ENCODE measurements around the gene KIAA1328.

Gene KIAA1328

DNA sequence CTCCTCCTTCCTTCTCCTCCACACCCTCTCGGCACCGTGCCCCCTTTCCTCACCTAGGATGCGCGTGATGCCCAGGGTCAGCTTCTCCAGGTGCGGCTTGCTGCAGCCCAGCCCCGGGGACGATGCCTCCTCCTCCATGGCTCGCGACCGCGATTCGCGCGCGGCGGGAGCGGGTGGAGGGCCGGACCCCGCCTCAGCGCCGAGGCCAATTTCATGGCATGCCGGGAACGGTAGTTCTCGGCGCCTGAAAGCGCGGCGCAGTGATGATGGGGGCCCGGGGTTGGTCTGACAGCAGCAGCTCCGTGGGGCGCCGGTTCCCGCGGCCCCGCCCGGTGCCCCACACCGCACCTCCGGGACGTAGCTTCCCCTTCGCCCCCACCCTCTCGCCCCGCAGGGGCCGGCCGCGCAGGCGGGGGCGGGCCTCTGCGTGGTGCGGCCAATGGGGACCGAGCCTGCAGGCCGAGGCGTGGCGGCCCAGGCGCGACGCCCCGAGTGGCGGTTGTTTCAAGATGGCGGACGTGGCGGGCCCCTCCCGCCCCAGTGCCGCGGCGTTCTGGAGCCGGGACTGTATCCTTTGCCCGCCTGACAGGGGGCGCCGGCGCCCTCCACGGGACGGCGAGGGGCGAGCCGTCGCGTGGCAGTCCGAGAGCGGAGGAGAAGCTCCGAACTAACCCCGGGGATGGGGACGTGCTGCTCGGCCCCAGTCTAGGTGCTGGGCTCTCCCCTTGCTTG is at the start of gene KIAA1328, which contains the start of gene TPGS2:
Gene KIAA1328, plus strand, starts transcription at position 498 of the 732 bp plus-strand sequence. Its CDS starts 12 bp downstream, at position 510.
Gene TPGS2, minus strand, starts transcription at position 373 of the 732 bp plus-strand sequence. Its CDS starts 235 bp downstream, at position 138.
- TF ChIP-seq ZNF274 (IDR thresholded peaks at IDR 0.05; ENCODE audit: low read depth, low read length), result no peak
- H3K4me3 ChIP-seq (ENCODE audit: low read length), result peak within 1 kb of the TSS; percentile 87

GRCh38 chr18:36780748-36781147 is 48.2 kb upstream of the KIAA1328 start:
- no peak for TF ChIP-seq ZNF274 (IDR thresholded peaks at IDR 0.05; ENCODE audit: low read depth, low read length)
- H3K4me3 ChIP-seq (ENCODE audit: low read length), result no peak overlapping the region

- TF ChIP-seq ZNF274 (IDR thresholded peaks at IDR 0.05; ENCODE audit: low read depth, low read length), result no peak
Observed at GRCh38 chr18:36782710-36783109, 46.2 kb upstream of the KIAA1328 start.

GRCh38 chr18:36783792-36784191 is 45.1 kb upstream of the KIAA1328 start:
- no peak overlapping the region for H3K4me3 ChIP-seq (ENCODE audit: low read length)
- TF ChIP-seq ZNF274 (IDR thresholded peaks at IDR 0.05; ENCODE audit: low read depth, low read length), result no peak

More at GRCh38 chr18:36782710-36783109, 46.2 kb upstream of the KIAA1328 start:
- H3K4me3 ChIP-seq (ENCODE audit: low read length), result no peak overlapping the region

- TF ChIP-seq ZNF274 (IDR thresholded peaks at IDR 0.05; ENCODE audit: low read depth, low read length), result no peak
Observed at GRCh38 chr18:36786686-36787085, 42.2 kb upstream of the KIAA1328 start.

GRCh38 chr18:36792634-36793283 is 36.2 kb upstream of the KIAA1328 start:
- no peak for TF ChIP-seq ZNF274 (IDR thresholded peaks at IDR 0.05; ENCODE audit: low read depth, low read length)
- H3K4me3 ChIP-seq (ENCODE audit: low read length), result no peak overlapping the region

More at GRCh38 chr18:36786686-36787085, 42.2 kb upstream of the KIAA1328 start:
- no peak overlapping the region for H3K4me3 ChIP-seq (ENCODE audit: low read length)

DNA sequence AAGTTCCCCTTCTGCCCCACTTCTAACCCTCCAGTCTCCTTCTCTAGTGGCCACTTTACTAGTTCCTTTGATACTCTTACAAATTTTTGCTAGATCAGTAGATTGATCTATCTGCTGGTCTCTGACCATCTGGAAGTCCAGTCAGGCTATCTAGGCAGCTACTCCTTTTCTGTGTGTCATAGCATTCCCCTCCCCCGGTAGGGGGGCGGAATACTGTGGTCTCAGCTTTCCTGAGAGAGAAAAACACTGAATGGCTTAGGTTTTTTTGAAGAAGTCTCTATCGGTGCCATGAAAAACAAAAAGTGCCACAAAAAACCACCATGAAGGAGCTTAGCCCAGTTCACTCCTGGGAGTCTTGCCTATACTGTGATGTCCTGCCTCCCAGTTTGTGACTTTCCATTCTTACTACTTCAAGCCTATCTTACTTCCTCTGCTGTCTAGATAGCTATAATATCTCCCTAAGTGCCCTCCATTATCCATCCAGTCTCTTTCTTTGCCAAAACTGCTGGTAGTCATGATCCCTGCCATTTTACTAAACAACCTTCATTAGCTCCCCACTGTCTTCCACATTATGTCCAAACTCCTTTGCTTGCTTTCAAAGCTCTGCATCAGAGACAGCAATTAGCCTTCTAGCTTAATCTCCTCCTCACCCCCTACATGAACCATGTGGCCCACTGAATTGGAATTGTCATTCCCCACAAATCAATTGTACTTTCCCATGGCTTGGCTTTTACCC is 30.0 kb upstream of the KIAA1328 start:
- H3K4me3 ChIP-seq (ENCODE audit: low read length), result no peak overlapping the region
- TF ChIP-seq ZNF274 (IDR thresholded peaks at IDR 0.05; ENCODE audit: low read depth, low read length), result no peak

DNA sequence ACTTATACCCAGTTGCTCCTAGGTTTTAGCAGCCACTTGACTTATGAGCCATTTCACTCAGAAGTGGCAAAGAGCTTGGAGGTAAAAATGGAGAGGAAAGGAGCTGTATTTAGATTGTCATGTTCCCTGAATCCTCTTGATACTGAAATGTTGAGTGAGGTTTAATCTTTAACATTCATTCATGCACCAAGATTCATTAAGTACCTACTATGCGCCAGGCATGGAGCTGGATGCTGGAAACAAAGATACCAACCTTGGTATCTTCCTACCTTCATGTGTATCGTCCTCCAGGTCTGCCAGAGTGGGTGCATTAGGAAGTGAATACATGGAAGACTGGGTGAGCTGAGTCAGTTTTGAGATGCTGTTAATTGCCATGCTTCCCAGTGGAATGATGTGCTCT is 23.8 kb upstream of the KIAA1328 start:
- no peak overlapping the region for H3K4me3 ChIP-seq (ENCODE audit: low read length)
- no peak for TF ChIP-seq ZNF274 (IDR thresholded peaks at IDR 0.05; ENCODE audit: low read depth, low read length)

DNA sequence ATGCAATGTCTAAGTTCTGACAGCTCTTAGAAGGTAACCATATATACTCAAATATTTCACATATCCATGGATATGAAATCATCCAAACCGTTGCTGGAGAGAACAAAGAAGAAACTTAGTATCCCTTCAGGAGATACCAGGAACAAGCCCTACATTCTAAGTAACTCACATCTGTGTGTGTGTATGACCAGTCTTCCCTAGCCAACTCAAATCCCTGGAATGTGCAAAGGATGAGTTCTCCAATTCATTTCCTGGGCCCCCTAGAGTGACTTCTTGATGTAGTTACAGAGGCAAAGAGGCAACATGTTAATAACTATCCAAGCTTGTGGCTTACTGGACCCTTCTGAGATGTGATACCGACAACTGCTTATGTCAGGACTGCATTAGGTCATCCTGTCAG is 20.2 kb upstream of the KIAA1328 start:
- TF ChIP-seq ZNF274 (IDR thresholded peaks at IDR 0.05; ENCODE audit: low read depth, low read length), result no peak
- H3K4me3 ChIP-seq (ENCODE audit: low read length), result no peak overlapping the region

DNA sequence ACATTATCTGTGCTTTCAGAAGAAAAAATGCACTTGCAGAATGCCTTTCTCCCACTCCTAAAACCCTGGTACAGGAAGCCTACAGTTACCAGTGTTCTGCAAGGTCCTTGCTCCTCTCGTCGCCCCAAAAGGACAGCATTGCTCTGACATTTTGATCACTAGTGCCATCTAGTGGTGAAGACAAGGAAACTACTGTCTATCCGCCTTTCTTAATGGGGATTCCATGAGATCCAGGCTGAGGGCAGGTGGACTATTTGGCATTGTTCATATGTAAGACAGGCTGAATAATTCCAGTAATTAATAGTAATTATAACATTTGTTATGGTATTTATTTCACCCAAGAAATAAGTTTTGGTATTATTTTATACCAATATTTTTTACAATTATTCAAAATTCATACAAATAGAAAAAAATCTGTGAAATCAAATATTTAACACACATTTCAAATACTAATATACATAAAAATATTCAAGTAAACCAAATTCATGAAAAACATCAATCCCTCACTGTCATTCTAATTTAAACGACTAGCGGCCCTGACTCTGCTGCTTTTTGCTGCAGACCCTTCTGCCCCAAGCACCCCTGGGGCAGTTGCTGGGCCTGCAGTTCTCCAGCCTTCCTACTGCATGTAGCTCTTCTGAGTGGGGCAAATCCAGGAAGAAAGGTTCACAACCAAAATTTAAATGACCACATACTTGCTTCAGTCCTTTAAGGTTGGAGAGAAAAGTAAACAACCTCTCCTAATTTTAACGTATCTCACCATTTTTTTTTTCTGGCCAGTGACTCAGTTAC is 19.1 kb upstream of the KIAA1328 start:
- no peak for TF ChIP-seq ZNF274 (IDR thresholded peaks at IDR 0.05; ENCODE audit: low read depth, low read length)
- H3K4me3 ChIP-seq (ENCODE audit: low read length), result no peak overlapping the region

DNA sequence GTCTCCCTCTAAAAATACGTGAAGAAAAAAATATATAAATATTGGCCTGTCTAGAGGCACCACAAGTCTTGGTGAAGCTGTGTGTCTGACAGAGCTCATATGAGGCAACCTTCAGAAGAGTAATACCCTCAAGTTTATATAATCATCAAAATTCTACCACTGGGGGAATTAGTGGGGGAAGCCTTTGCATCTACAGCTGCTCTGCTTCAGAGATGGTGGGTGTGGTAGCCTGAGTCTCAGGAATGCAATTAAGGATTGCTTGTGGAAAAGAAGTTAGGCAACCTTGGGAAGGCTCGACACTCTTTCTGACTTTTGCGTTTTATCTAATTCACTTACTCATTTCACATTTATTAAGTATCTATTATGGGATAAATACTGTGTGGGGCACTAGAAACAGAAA is 17.5 kb upstream of the KIAA1328 start:
- no peak for TF ChIP-seq ZNF274 (IDR thresholded peaks at IDR 0.05; ENCODE audit: low read depth, low read length)
- H3K4me3 ChIP-seq (ENCODE audit: low read length), result no peak overlapping the region

- TF ChIP-seq ZNF274 (IDR thresholded peaks at IDR 0.05; ENCODE audit: low read depth, low read length), result no peak
- H3K4me3 ChIP-seq (ENCODE audit: low read length), result no peak overlapping the region
Observed at GRCh38 chr18:36811955-36812354, 17.0 kb upstream of the KIAA1328 start.

- H3K4me3 ChIP-seq (ENCODE audit: low read length), result no peak overlapping the region
- TF ChIP-seq ZNF274 (IDR thresholded peaks at IDR 0.05; ENCODE audit: low read depth, low read length), result no peak
Observed at GRCh38 chr18:36812678-36813077, 16.2 kb upstream of the KIAA1328 start.

Data from GM08714 (cell line).